K562 (cell line): ENCODE measurements around the gene ACACB.

ENCODE experiments used
- ATF6 ChIP-seq: sonication (generic); formaldehyde crosslinking; IDR thresholded peaks from 2 replicates; pipeline ENCODE4 v1.4.0; 2020; ENCODE audit warnings: mild to moderate bottlenecking, missing genetic modification reagents
- CEBPZ ChIP-seq: fragments of 150-350 bp; IDR thresholded peaks from 2 replicates; pipeline ENCODE4 v1.6.1; 2014; ENCODE audit warnings: low read depth, mild to moderate bottlenecking, low read length, borderline replicate concordance
- DIDO1 ChIP-seq: fragments of 450-650 bp; IDR thresholded peaks from 2 replicates; pipeline ENCODE4 v1.6.1; 2016; ENCODE audit warnings: low read depth, missing biosample characterization, missing genetic modification characterization
- EP300 ChIP-seq: IDR thresholded peaks from 2 replicates; pipeline ENCODE4 v1.6.1; 2012; ENCODE audit warnings: low read length, improper control_type of control experiment
- FOS ChIP-seq: IDR thresholded peaks from 3 replicates; pipeline ENCODE4 v1.6.1; 2011; ENCODE audit not compliant: insufficient read length; ENCODE audit errors: extremely low read depth
- HBP1 ChIP-seq: fragments of 450-650 bp; formaldehyde crosslinking; IDR thresholded peaks from 2 replicates; pipeline ENCODE4 v1.4.0; 2022; ENCODE audit warnings: missing genetic modification characterization
- NR2C1 ChIP-seq, 2 experiments: fragments of 450-650 bp; IDR thresholded peaks; 2 replicates each; pipeline ENCODE4 v1.6.1; 2017; ENCODE audit warnings: mild to moderate bottlenecking in 2 of 2, antibody characterized with exemption in 1 of 2, inconsistent platforms in 1 of 2, missing compliant biosample characterization in 1 of 2, missing genetic modification characterization in 1 of 2
- TAF9B ChIP-seq: fragments of 450-650 bp; IDR thresholded peaks from 2 replicates; pipeline ENCODE4 v1.6.1; 2018; ENCODE audit warnings: mild to moderate bottlenecking; ENCODE audit not compliant: partially characterized antibody
- ZKSCAN1 ChIP-seq: fragments of 150-350 bp; IDR thresholded peaks from 2 replicates; pipeline ENCODE4 v1.6.1; 2016; ENCODE audit warnings: low read depth, low read length
- TF ChIP-seq, protein P1 (sequence below), 3 experiments: IDR thresholded peaks in 2 of 3; conservative IDR thresholded peaks in 1 of 3; 2 replicates each; pipeline ENCODE4 v1.5.1; 2011 to 2012; ENCODE audit warnings: low read length in 3 of 3, mild to moderate bottlenecking in 3 of 3, control low read depth in 2 of 3, improper control_type of control experiment in 1 of 3, inconsistent platforms in 1 of 3, low read depth in 1 of 3, mixed read lengths in 1 of 3, moderate library complexity in 1 of 3; ENCODE audit not compliant: insufficient read depth in 2 of 3
- TF ChIP-seq, protein P2 (sequence below), 2 experiments: fragments of 450-650 bp in 1 of 2; IDR thresholded peaks; 2 replicates each; pipeline ENCODE4 v1.6.1; 2011 to 2017; ENCODE audit warnings: low read depth in 2 of 2, antibody characterized with exemption in 1 of 2, borderline replicate concordance in 1 of 2, low read length in 1 of 2, mild to moderate bottlenecking in 1 of 2, mixed read lengths in 1 of 2; ENCODE audit not compliant: control insufficient read depth in 1 of 2
- TF ChIP-seq, protein P3 (sequence below): fragments of 450-650 bp; IDR thresholded peaks from 2 replicates; pipeline ENCODE4 v1.6.1; 2017; ENCODE audit warnings: mild to moderate bottlenecking, moderate library complexity
- TF ChIP-seq, protein P4 (sequence below), 2 experiments: fragments of 450-650 bp; IDR thresholded peaks; 2 replicates each; pipeline ENCODE4 v1.6.1; 2016
- TF ChIP-seq, protein P5 (sequence below): fragments of 450-650 bp; formaldehyde crosslinking; IDR thresholded peaks from 2 replicates; pipeline ENCODE4 v1.4.0; 2022; ENCODE audit warnings: missing genetic modification characterization

- TF ChIP-seq, protein P1, sequence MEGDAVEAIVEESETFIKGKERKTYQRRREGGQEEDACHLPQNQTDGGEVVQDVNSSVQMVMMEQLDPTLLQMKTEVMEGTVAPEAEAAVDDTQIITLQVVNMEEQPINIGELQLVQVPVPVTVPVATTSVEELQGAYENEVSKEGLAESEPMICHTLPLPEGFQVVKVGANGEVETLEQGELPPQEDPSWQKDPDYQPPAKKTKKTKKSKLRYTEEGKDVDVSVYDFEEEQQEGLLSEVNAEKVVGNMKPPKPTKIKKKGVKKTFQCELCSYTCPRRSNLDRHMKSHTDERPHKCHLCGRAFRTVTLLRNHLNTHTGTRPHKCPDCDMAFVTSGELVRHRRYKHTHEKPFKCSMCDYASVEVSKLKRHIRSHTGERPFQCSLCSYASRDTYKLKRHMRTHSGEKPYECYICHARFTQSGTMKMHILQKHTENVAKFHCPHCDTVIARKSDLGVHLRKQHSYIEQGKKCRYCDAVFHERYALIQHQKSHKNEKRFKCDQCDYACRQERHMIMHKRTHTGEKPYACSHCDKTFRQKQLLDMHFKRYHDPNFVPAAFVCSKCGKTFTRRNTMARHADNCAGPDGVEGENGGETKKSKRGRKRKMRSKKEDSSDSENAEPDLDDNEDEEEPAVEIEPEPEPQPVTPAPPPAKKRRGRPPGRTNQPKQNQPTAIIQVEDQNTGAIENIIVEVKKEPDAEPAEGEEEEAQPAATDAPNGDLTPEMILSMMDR (IDR thresholded peaks at IDR 0.05 in 2 of 3, conservative IDR thresholded peaks at IDR 0.05 in 1 of 3; ENCODE audit: insufficient read depth in 2 of 3, low read depth in 1 of 3, low read length in 3 of 3) = no peak
- no peak for TF ChIP-seq FOS
- TF ChIP-seq NR2C1 (IDR thresholded peaks at IDR 0.05) = no peak
- no peak for TF ChIP-seq NR2C1 (tag; IDR thresholded peaks at IDR 0.05)
- no peak for TF ChIP-seq HBP1
- TF ChIP-seq CEBPZ = no peak
- TF ChIP-seq, protein P2, sequence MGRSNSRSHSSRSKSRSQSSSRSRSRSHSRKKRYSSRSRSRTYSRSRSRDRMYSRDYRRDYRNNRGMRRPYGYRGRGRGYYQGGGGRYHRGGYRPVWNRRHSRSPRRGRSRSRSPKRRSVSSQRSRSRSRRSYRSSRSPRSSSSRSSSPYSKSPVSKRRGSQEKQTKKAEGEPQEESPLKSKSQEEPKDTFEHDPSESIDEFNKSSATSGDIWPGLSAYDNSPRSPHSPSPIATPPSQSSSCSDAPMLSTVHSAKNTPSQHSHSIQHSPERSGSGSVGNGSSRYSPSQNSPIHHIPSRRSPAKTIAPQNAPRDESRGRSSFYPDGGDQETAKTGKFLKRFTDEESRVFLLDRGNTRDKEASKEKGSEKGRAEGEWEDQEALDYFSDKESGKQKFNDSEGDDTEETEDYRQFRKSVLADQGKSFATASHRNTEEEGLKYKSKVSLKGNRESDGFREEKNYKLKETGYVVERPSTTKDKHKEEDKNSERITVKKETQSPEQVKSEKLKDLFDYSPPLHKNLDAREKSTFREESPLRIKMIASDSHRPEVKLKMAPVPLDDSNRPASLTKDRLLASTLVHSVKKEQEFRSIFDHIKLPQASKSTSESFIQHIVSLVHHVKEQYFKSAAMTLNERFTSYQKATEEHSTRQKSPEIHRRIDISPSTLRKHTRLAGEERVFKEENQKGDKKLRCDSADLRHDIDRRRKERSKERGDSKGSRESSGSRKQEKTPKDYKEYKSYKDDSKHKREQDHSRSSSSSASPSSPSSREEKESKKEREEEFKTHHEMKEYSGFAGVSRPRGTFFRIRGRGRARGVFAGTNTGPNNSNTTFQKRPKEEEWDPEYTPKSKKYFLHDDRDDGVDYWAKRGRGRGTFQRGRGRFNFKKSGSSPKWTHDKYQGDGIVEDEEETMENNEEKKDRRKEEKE (IDR thresholded peaks at IDR 0.05; ENCODE audit: borderline replicate concordance in 1 of 2, control insufficient read depth in 1 of 2, low read depth in 2 of 2, low read length in 1 of 2) = no peak
- TF ChIP-seq, protein P3, sequence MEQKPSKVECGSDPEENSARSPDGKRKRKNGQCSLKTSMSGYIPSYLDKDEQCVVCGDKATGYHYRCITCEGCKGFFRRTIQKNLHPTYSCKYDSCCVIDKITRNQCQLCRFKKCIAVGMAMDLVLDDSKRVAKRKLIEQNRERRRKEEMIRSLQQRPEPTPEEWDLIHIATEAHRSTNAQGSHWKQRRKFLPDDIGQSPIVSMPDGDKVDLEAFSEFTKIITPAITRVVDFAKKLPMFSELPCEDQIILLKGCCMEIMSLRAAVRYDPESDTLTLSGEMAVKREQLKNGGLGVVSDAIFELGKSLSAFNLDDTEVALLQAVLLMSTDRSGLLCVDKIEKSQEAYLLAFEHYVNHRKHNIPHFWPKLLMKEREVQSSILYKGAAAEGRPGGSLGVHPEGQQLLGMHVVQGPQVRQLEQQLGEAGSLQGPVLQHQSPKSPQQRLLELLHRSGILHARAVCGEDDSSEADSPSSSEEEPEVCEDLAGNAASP = no peak
- TF ChIP-seq, protein P4, sequence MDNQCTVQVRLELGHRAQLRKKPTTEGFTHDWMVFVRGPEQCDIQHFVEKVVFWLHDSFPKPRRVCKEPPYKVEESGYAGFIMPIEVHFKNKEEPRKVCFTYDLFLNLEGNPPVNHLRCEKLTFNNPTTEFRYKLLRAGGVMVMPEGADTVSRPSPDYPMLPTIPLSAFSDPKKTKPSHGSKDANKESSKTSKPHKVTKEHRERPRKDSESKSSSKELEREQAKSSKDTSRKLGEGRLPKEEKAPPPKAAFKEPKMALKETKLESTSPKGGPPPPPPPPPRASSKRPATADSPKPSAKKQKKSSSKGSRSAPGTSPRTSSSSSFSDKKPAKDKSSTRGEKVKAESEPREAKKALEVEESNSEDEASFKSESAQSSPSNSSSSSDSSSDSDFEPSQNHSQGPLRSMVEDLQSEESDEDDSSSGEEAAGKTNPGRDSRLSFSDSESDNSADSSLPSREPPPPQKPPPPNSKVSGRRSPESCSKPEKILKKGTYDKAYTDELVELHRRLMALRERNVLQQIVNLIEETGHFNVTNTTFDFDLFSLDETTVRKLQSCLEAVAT (IDR thresholded peaks at IDR 0.05) = no peak
- TF ChIP-seq, protein P5, sequence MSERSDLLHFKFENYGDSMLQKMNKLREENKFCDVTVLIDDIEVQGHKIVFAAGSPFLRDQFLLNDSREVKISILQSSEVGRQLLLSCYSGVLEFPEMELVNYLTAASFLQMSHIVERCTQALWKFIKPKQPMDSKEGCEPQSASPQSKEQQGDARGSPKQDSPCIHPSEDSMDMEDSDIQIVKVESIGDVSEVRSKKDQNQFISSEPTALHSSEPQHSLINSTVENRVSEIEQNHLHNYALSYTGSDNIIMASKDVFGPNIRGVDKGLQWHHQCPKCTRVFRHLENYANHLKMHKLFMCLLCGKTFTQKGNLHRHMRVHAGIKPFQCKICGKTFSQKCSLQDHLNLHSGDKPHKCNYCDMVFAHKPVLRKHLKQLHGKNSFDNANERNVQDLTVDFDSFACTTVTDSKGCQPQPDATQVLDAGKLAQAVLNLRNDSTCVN = no peak
- no peak for TF ChIP-seq ZKSCAN1
- TF ChIP-seq TAF9B = no peak
- no peak for TF ChIP-seq DIDO1 (tag)
- TF ChIP-seq ATF6 (CRISPR knock-in tag) = no peak
- no peak for TF ChIP-seq EP300
Observed at GRCh38 chr12:109098651-109099050, 17.7 kb upstream of the ACACB start.
